ENCODE measurements around the gene PRKACG.
A peak's percentile ranks its signal among the peaks of the same experiment; 100 is the strongest.
"Not testable (repeated sequence)": the region's sequence is repeated elsewhere in the genome, so short reads cannot be mapped to it uniquely, and the experiment has no call there.

The PRKACG gene

GRCh38 chr9:69014013-69014412, at the start of gene PRKACG:
TSS of gene PRKACG (minus strand) at chr9:69014113. CDS start at chr9:69014092, 21 bp downstream.
- DNase-seq, result no peak

- DNase-seq, result no peak
Measured at GRCh38 chr9:69062195-69062594, 48.3 kb upstream of the PRKACG start.

GRCh38 chr9:69060766-69061165, 46.9 kb upstream of the PRKACG start:
- DNase-seq, result no peak

DNA sequence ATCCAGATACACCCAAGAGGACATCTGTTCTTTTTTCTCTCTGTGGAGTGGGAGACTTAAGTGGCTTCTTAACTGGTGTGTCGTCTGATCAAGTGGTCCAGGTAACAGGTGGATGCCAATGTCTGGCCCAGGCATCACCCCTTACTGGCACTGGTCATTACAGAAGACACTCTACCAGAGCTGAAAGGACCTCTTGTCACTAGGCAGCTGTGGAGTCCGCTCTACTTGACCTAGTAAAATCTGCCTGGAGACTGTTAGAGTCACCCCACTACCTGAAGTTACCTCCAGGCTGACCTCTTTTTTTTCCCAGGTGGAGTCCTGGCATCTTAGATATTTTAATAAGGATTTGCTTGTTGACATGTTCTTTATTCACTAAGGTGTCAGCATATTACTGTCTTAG, 44.2 kb upstream of the PRKACG start:
- DNase-seq, result no peak

- no peak for DNase-seq
Measured at GRCh38 chr9:69056191-69056815, 42.4 kb upstream of the PRKACG start.

DNA sequence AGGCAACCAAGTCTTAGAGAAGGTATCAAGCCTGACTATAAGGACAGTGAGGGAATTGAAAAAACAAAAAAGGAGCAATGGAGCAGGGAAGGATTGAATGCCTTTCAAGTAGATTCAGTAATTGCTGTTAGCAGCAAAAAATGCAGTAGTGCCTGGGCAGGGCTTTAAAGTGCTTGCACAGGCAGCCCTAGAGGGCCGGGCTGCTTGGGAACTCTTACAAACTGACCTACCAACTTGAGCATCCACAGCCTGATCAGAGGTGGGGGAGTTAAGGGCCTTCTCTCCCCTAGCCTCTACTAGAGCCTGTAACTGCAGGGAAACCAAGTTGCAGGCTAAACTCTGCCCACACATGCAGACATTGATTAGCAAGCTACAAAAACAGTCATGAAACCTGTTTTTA, 41.1 kb upstream of the PRKACG start:
- DNase-seq, result no peak

GRCh38 chr9:69050936-69051335, 37.0 kb upstream of the PRKACG start:
- not testable (repeated sequence) for DNase-seq

GRCh38 chr9:69049094-69049493, 35.2 kb upstream of the PRKACG start:
- no peak for DNase-seq

DNA sequence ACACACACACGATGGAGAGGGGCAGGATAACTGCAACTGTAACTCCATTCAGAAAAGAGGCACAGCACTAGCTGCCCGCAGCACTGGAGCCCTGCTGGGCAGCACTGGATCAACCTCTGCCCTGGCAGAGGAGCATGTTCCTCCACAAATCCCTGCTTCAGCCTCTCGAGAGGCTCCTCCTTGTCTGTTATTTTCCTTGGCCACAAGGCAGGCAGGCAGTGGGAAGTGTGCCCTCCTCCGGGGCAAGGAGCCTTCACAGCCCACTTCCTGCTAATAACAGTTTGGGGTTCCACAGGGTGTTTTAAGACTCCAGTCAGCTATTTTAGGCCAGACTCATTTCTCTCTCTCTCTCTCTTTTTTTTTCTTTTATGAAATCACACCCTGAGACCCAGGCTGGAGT, 33.5 kb upstream of the PRKACG start:
- DNase-seq, result no peak

DNA sequence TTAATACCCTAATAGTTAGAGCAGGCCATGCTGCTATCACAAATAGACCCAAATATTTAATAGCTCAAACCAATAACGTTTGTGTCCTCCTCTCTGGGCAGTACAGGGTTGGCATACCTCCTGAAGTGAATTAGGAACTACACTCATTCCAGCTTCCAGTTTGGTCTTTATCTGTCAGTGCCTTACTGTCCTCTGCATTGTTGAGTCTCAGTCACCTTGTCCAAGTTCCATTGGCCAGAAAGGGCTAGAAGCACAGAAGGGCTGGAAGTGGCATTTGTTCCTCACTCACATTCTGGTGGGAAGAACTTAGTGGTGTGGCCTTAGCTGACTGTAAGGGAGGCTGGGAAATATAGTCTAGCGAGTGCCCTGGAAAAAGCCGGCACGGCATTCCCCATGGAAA, 32.8 kb upstream of the PRKACG start:
- no peak for DNase-seq

DNA sequence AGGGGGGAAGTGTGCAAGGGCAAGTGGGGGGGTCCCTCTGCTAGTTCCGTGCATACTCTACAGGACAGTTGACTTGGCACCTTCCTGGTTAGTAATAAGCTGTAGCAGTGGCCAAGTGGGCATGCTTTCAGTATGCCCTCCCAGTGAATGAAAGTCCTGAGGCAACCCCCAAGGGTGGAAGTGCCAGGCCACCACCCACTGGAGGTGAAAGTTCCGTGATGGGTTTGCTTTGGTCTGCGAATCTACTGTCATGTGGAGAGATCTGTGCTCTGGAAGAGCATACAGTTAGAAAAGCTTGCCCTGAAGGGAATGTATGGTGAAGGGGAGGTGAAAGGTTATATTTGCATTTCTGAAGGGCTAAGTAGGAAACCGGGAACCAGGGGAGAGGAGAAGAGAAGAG, 31.9 kb upstream of the PRKACG start:
- DNase-seq, result no peak

DNA sequence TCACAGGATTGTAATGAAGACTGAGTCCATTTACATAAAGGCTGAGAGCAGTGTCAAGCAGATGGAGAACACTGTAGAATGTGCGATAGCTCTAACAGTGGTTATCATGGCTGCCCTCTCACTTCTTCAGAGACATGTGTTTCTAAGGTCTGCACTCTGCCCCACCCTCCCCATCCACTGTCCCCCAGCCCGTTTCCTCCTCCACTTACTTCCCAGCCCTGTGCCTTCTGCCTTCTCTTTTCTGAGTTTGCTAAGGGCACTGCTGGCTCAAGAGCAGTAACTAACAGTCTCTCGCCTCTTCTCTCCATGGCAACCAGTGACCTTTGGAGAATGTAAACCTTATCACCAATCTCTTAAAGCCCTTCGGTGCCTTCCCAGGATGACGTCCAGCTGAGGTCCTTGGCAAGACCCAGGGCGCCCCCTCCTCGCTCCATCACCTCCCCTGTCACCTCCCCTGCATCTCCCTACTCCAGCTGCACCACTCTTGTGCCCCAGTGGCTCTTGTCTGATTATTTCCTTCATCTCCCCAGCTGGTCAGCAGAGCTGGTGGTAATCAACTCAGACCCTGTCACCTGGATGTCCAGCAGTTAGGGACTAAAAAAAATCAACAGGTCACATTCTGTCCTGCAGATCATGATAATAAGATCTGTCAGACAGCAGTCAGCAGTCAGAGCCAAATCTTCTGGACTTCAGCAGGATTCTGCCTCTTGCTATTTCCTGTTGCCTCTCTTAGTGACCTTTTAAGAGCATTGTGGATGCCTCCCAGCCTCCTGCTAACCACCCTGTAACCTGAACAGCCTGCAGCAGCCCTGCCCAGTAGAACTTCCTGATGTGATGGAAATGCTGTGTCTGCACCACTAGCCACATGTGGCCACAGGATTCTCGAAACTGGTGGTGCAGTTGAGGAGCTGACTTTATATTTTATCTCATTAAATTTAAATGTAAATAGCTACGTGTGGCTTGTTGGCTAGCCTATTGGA, 30.6 kb upstream of the PRKACG start:
- no peak for DNase-seq

- DNase-seq, result no peak
Measured at GRCh38 chr9:69040646-69041045, 26.7 kb upstream of the PRKACG start.

GRCh38 chr9:69036799-69037198, 22.9 kb upstream of the PRKACG start:
- no peak for DNase-seq

DNA sequence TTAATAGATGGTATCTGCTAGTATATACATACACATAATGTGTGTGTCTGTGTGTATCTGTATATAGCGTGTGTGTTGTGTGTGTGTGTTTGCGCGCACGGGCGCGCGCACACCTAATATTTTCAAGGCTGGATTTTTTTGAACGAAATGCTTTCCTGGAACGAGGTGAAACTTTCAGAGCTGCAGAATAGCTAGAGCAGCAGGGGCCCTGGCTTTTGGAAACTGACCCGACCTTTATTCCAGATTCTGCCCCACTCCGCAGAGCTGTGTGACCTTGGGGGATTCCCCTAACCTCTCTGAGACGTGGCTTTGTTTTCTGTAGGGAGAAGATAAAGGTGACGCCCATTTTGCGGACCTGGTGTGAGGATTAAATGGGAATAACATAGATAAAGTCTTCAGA, 22.4 kb upstream of the PRKACG start:
- DNase-seq, result peak; percentile 38

DNA sequence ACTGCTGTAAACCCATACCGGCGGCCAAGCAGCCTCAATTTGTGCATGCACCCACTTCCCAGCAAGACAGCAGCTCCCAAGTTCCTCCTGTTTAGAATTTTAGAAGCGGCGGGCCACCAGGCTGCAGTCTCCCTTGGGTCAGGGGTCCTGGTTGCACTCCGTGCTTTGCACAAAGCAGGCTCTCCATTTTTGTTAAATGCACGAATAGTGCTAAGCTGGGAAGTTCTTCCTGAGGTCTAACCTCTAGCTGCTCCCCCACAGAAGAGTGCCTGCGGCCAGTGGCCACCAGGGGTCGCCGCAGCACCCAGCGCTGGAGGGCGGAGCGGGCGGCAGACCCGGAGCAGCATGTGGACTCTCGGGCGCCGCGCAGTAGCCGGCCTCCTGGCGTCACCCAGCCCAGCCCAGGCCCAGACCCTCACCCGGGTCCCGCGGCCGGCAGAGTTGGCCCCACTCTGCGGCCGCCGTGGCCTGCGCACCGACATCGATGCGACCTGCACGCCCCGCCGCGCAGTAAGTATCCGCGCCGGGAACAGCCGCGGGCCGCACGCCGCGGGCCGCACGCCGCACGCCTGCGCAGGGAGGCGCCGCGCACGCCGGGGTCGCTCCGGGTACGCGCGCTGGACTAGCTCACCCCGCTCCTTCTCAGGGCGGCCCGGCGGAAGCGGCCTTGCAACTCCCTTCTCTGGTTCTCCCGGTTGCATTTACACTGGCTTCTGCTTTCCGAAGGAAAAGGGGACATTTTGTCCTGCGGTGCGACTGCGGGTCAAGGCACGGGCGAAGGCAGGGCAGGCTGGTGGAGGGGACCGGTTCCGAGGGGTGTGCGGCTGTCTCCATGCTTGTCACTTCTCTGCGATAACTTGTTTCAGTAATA, 21.8 kb upstream of the PRKACG start, which contains the start of gene FXN:
FXN (plus strand) TSS at position 315 of the 871 bp plus-strand sequence; CDS start at position 346, 31 bp downstream.
- peak; percentile 82 for DNase-seq

GRCh38 chr9:69034071-69034470, 20.2 kb upstream of the PRKACG start:
- no peak for DNase-seq

DNA sequence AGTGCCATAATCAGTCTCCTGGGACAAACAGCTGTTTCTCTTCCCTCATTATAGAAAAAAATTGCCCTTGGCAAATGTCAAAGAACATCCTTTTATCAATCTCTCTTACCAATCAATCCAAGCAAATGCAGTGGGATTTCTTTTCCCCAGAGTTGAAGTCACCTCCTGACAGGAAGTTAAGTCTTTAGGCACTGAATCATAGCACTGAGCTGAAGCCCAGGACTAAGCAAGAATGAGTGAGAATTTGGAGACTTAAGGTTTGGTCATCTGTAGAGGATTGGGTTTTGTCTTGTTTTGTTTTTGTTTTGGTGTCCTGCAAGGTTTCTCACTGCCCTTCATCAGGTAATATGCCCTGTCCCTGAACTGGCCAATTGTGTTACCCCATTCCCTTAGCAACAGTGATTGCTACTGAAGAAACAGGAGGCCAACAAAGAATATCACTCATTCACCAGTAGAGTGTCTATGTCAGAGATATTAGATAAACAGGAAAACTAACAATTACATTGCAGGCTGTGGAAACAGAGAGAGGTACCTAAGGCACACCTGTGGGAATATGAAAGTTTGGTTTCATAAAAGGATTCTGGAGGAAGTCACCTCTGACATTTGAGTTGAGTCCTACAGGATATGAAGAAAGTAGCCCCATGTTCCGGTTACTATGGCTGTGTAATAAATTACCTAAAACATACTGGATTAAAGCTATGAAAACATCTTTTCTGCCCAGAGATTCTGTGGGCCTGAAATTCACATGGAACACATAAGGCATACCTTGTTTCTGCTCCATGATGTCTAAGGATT, 17.1 kb upstream of the PRKACG start:
- no peak for DNase-seq

DNA sequence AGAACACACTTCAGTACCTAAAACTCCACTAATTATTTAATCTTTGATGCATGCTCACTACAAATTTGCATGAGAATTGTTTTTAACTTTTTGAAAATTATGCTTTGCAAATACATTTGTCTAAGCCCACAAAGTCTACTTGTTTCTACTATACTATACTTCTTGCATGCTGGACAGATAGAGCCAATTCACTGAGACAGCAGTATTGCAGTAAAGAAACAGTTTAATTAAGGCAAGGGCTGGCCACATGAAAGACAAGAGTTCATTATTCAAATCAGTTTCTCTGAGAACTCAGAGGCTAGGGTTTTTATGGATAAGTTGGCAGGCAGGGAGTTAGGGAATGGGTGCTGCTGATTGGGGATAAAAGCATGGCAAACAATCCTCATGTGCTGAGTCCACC, 15.6 kb upstream of the PRKACG start:
- DNase-seq, result no peak

DNA sequence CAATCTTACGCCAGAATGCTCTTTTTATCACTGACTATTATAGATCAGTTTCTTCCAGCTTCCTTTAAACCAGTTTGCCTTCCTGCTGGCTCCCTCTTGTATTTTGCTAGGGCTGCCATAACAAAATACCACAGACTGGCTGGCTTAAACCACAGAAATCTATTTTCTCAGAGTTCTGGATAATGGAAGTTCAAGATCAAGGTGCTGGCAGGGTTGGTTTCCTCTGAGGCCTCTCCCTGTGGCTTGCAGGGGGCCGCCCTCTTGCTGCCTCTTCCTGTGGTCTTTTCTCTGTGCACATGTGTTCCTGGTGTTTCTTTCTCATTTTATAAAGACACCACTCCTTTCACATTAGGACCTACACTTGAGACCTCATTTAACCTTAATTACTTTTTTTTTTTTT, 14.8 kb upstream of the PRKACG start:
- peak; percentile 57 for DNase-seq

GRCh38 chr9:69027355-69028097, 13.6 kb upstream of the PRKACG start:
- peak; percentile 70 for DNase-seq

- DNase-seq, result no peak
Measured at GRCh38 chr9:69023650-69024049, 9.7 kb upstream of the PRKACG start.

Data from CD4-positive, alpha-beta T cell treated with Interleukin-17A for 1 hour (primary cell).